Left renal cortex interstitium (tissue), 4 donors: Measurements from ENCODE around the gene CRX. TPM values are rescaled to one million over a fixed set of nuclear protein-coding genes. Genes with fewer than 3 reads are reported as not detected.
"Not testable (repeated sequence)": the region's sequence is repeated elsewhere in the genome, so short reads cannot be mapped to it uniquely, and the experiment has no call there.

Source experiments
- DNase-seq, 4 donors: peaks; one replicate each; pipeline ENCODE4 v3.0.0-alpha.2; 2013; ENCODE audit warnings: low read depth in 4 of 4, low spot score in 2 of 4, missing footprints in 1 of 4
- polyA plus RNA-seq, 4 donors: library from polyadenylated mRNA; unstranded; fragments of 120-200 nt; gene quantifications; one replicate each; pipeline ENCODE4 v1.2.1, GENCODE V29; 2013; ENCODE audit not compliant: insufficient read length in 4 of 4

CRX gene
- polyA plus RNA-seq, 4 donors, result 0.21 TPM; not detected in 3

- DNase-seq, result not testable (repeated sequence)
Measured at GRCh38 chr19:47803148-47803547, 18.6 kb upstream of the CRX start.

GRCh38 chr19:47803671-47804070 lies 18.1 kb upstream of the CRX start:
- DNase-seq, result not testable (repeated sequence)

- DNase-seq, result not testable (repeated sequence)
Measured at GRCh38 chr19:47804451-47804850, 17.3 kb upstream of the CRX start, which contains the start of gene TPRX1. TPRX1 (minus strand) TSS chr19:47804551; CDS start chr19:47804539, 12 bp downstream.

- DNase-seq, result no peak
Measured at GRCh38 chr19:47805313-47805712, 16.4 kb upstream of the CRX start.

GRCh38 chr19:47806435-47806834 lies 15.3 kb upstream of the CRX start:
- DNase-seq, result no peak

GRCh38 chr19:47813304-47813994 lies 8.3 kb upstream of the CRX start:
- DNase-seq, result peak in 3 of 4 donors; percentile 10 to 37 (median 30)

GRCh38 chr19:47813995-47814328 lies 7.8 kb upstream of the CRX start:
- no peak for DNase-seq

- not testable (repeated sequence) for DNase-seq
Measured at GRCh38 chr19:47816270-47816669, 5.5 kb upstream of the CRX start.

GRCh38 chr19:47818221-47818620 lies 3.5 kb upstream of the CRX start:
- DNase-seq, result not testable (repeated sequence)

GRCh38 chr19:47819858-47820257 lies 1.9 kb upstream of the CRX start:
- DNase-seq, result no peak

GRCh38 chr19:47820410-47820809 lies 1.3 kb upstream of the CRX start:
- DNase-seq, result no peak

GRCh38 chr19:47824396-47824795 lies 2.7 kb downstream of the CRX start:
- no peak for DNase-seq

- DNase-seq, result no peak
Measured at GRCh38 chr19:47826800-47827199, 5.1 kb downstream of the CRX start.

- DNase-seq, result no peak
Measured at GRCh38 chr19:47832723-47833122, 11.0 kb downstream of the CRX start.

GRCh38 chr19:47836038-47836437 lies 14.3 kb downstream of the CRX start:
- DNase-seq, result no peak

- DNase-seq, result no peak
Measured at GRCh38 chr19:47839411-47839810, 17.7 kb downstream of the CRX start.

GRCh38 chr19:47839913-47840312 lies 18.2 kb downstream of the CRX start:
- DNase-seq, result peak; percentile 13 to 47 (median 22)

- no peak for DNase-seq
Measured at GRCh38 chr19:47842941-47843340, 21.2 kb downstream of the CRX start.

- DNase-seq, result no peak
Measured at GRCh38 chr19:47848425-47848822, 26.7 kb downstream of the CRX start.

- DNase-seq, result no peak
Measured at GRCh38 chr19:47848823-47849473, 27.2 kb downstream of the CRX start.

GRCh38 chr19:47853003-47853402 lies 31.3 kb downstream of the CRX start:
- no peak for DNase-seq

GRCh38 chr19:47854459-47854858 lies 32.7 kb downstream of the CRX start:
- DNase-seq, result no peak
